WTC11 (cell line): ENCODE results near the gene VGF. TPM values are rescaled to one million over a fixed set of nuclear protein-coding genes. Genes with fewer than 3 reads are reported as not detected.

Source experiments
- ATAC-seq: fragments of 200-7000 bp; cut with Tn5 transposase; 2 replicates; pipeline ENCODE4 v1.10.0; 2021; ENCODE audit warnings: mild to moderate bottlenecking, moderate library complexity
- CTCF ChIA-PET: fragments of 300-600 bp; sonication (Branson Sonifier 250); formaldehyde crosslinking; loops from one replicate; lab custom pipeline; 2021; ENCODE audit warnings: antibody characterized with exemption; lab: Charles Lee
- POLR2A ChIA-PET: fragments of 350-600 bp; sonication (Branson Sonifier 250); formaldehyde crosslinking; loops from one replicate; lab custom pipeline; 2021; ENCODE audit warnings: antibody characterized with exemption; lab: Charles Lee
- DNase-seq: peaks from one replicate; pipeline ENCODE4 v3.0.0; 2021; ENCODE audit warnings: low spot score
- H3K27ac Mint-ChIP-seq: 2 replicates; pipeline ENCODE4 v1.8.0; 2021; ENCODE audit warnings: mixed read lengths
- H3K27me3 Mint-ChIP-seq: 2 replicates; pipeline ENCODE4 v1.8.0; 2021; ENCODE audit warnings: low read depth, mild to moderate bottlenecking, moderate library complexity, mixed read lengths
- H3K36me3 Mint-ChIP-seq: 2 replicates; pipeline ENCODE4 v1.8.0; 2021; ENCODE audit warnings: mixed read lengths
- H3K4me1 Mint-ChIP-seq: 2 replicates; pipeline ENCODE4 v1.8.0; 2022; ENCODE audit warnings: mixed read lengths
- H3K4me3 Mint-ChIP-seq: 2 replicates; pipeline ENCODE4 v1.8.0; 2021; ENCODE audit warnings: mild to moderate bottlenecking, moderate library complexity, mixed read lengths
- H3K9me3 Mint-ChIP-seq: 2 replicates; pipeline ENCODE4 v1.8.0; 2021; ENCODE audit warnings: mixed read lengths
- AR ChIP-seq: fragments of 250-450 bp; sonication (Bioruptor Pico); IDR thresholded peaks from 2 replicates; pipeline ENCODE4 v1.9.0; 2021; ENCODE audit warnings: mild to moderate bottlenecking
- CDX4 ChIP-seq: fragments of 250-450 bp; sonication (Bioruptor Pico); IDR thresholded peaks from 2 replicates; pipeline ENCODE4 v1.9.0; 2021; ENCODE audit warnings: moderate library complexity, mild to moderate bottlenecking, inconsistent platforms, borderline replicate concordance
- E2F4 ChIP-seq: sonication (generic); formaldehyde crosslinking; IDR thresholded peaks from 2 replicates; pipeline ENCODE4 v1.8.1; 2022; ENCODE audit warnings: low read depth, mild to moderate bottlenecking, moderate library complexity, missing genetic modification reagents, borderline replicate concordance
- E2F5 ChIP-seq: sonication (generic); formaldehyde crosslinking; IDR thresholded peaks from 2 replicates; pipeline ENCODE4 v1.8.1; 2022; ENCODE audit warnings: mild to moderate bottlenecking, moderate library complexity, missing genetic modification reagents
- ELF4 ChIP-seq: sonication (generic); formaldehyde crosslinking; IDR thresholded peaks from 2 replicates; pipeline ENCODE4 v1.8.1; 2022; ENCODE audit warnings: low read depth, mild to moderate bottlenecking, moderate library complexity, missing genetic modification reagents
- FOXP4 ChIP-seq: sonication (generic); formaldehyde crosslinking; IDR thresholded peaks from 2 replicates; pipeline ENCODE4 v1.8.0; 2022; ENCODE audit warnings: mild to moderate bottlenecking, missing genetic modification reagents
- GTF2I ChIP-seq: fragments of 250-450 bp; sonication (Bioruptor Pico); conservative IDR thresholded peaks from 2 replicates; pipeline ENCODE4 v1.4.0; 2021; ENCODE audit warnings: mild to moderate bottlenecking
- JUN ChIP-seq: sonication (generic); formaldehyde crosslinking; IDR thresholded peaks from 2 replicates; pipeline ENCODE4 v1.8.0; 2023; ENCODE audit warnings: mild to moderate bottlenecking, missing genetic modification reagents
- KAT7 ChIP-seq: sonication (generic); formaldehyde crosslinking; IDR thresholded peaks from 2 replicates; pipeline ENCODE4 v1.8.1; 2023; ENCODE audit warnings: missing genetic modification reagents, mild to moderate bottlenecking, borderline replicate concordance
- MYBL2 ChIP-seq: sonication (generic); formaldehyde crosslinking; IDR thresholded peaks from 2 replicates; pipeline ENCODE4 v1.8.1; 2023; ENCODE audit warnings: mild to moderate bottlenecking, moderate library complexity, missing genetic modification reagents
- NR2C2 ChIP-seq: sonication (generic); formaldehyde crosslinking; IDR thresholded peaks from 2 replicates; pipeline ENCODE4 v1.8.0; 2022; ENCODE audit warnings: mild to moderate bottlenecking, missing genetic modification reagents
- PREB ChIP-seq: sonication (generic); formaldehyde crosslinking; IDR thresholded peaks from 2 replicates; pipeline ENCODE4 v1.8.1; 2022; ENCODE audit warnings: mild to moderate bottlenecking, missing genetic modification reagents, moderate library complexity, borderline replicate concordance
- SMAD3 ChIP-seq: sonication (generic); formaldehyde crosslinking; IDR thresholded peaks from 2 replicates; pipeline ENCODE4 v1.8.0; 2022; ENCODE audit warnings: missing genetic modification reagents, mild to moderate bottlenecking, borderline replicate concordance
- SP1 ChIP-seq: sonication (generic); formaldehyde crosslinking; conservative IDR thresholded peaks from 2 replicates; pipeline ENCODE4 v1.8.1; 2022; ENCODE audit warnings: missing genetic modification reagents
- TEAD1 ChIP-seq: sonication (generic); formaldehyde crosslinking; IDR thresholded peaks from 2 replicates; pipeline ENCODE4 v1.8.0; 2022; ENCODE audit warnings: mild to moderate bottlenecking, missing genetic modification reagents
- ZNF232 ChIP-seq: sonication (generic); formaldehyde crosslinking; IDR thresholded peaks from 2 replicates; pipeline ENCODE4 v1.8.0; 2022; ENCODE audit warnings: mild to moderate bottlenecking, missing genetic modification reagents
- ZNF263 ChIP-seq: sonication (generic); formaldehyde crosslinking; IDR thresholded peaks from 2 replicates; pipeline ENCODE4 v1.8.1; 2022; ENCODE audit warnings: low read depth, mild to moderate bottlenecking, moderate library complexity, missing genetic modification reagents
- ZNF281 ChIP-seq: sonication (generic); formaldehyde crosslinking; IDR thresholded peaks from 2 replicates; pipeline ENCODE4 v1.8.0; 2023; ENCODE audit warnings: mild to moderate bottlenecking, missing genetic modification reagents
- ZNF423 ChIP-seq: fragments of 250-450 bp; sonication (Bioruptor Pico); IDR thresholded peaks from 2 replicates; pipeline ENCODE4 v2.1.2; 2022; ENCODE audit warnings: mild to moderate bottlenecking, moderate library complexity
- ZNF671 ChIP-seq: fragments of 250-450 bp; sonication (Bioruptor Pico); IDR thresholded peaks from 2 replicates; pipeline ENCODE4 v1.8.0; 2021; ENCODE audit warnings: mild to moderate bottlenecking
- ZSCAN18 ChIP-seq: fragments of 250-450 bp; sonication (Bioruptor Pico); IDR thresholded peaks from 2 replicates; pipeline ENCODE4 v2.1.2; 2022; ENCODE audit warnings: mild to moderate bottlenecking, moderate library complexity
- total RNA-seq: library from RNA; stranded (reverse); gene quantifications from 3 replicates; pipeline ENCODE4 v1.2.3, GENCODE V29; 2021

VGF gene
- total RNA-seq, 1 experiment from 2014 or later = 5.2 TPM

- POLR2A ChIA-PET = no interaction called here
- ATAC-seq = peak; percentile 1
- Mint-ChIP-seq H3K4me3 (peak overlapping the region; percentile 81), H3K4me1 (peaks cover 62% of the 10 kb centered on the region), H3K27ac (no peak overlapping the region), H3K27me3 (peaks cover 49% of the 10 kb centered on the region), H3K36me3 (peaks cover 2% of the 10 kb centered on the region; the same call in 1 of the 2 replicates), H3K9me3 (no peaks in the 10 kb centered on the region)
- peak; percentile 70 for DNase-seq
- CTCF ChIA-PET = interaction anchor here (0.6 to 9.0 kb wide), 12 partner anchors 7 to 269 kb away, joined by 3 to 103 read pairs (median 4); no protein-coding TSS in a partner anchor
- TF ChIP-seq ELF4 (0 out of 2 replicates have a peak, but pooled peaks have one; percentile 61), ZNF263 (peak; percentile 98), MYBL2 (CRISPR knock-in tag) (peak; percentile 13; the same call in 1 of the 2 replicates), ZNF423 (CRISPR knock-in tag) (no peak), FOXP4 (CRISPR knock-in tag) (peak; percentile 19; the same call in 1 of the 2 replicates), ZSCAN18 (CRISPR knock-in tag) (no peak), ZNF281 (CRISPR knock-in tag) (peak; percentile 65; the same call in 1 of the 2 replicates), ZNF671 (CRISPR knock-in tag) (no peak), PREB (CRISPR knock-in tag) (no peak), GTF2I (CRISPR knock-in tag) (no peak), TEAD1 (CRISPR knock-in tag) (no peak; the same call in 1 of the 2 replicates), CDX4 (no peak), E2F5 (0 out of 2 replicates have a peak, but pooled peaks have one; percentile 1), KAT7 (CRISPR knock-in tag) (peak; percentile 45; the same call in 1 of the 2 replicates), ZNF232 (CRISPR knock-in tag) (peak; percentile 68; the same call in 1 of the 2 replicates), JUN (CRISPR knock-in tag) (no peak), AR (no peak), SMAD3 (CRISPR knock-in tag) (0 out of 2 replicates have a peak, but pooled peaks have one; percentile 33), NR2C2 (CRISPR knock-in tag) (0 out of 2 replicates have a peak, but pooled peaks have one; percentile 29), E2F4 (CRISPR knock-in tag) (0 out of 2 replicates have a peak, but pooled peaks have one; percentile 9), SP1 (peak; percentile 63)
Observed at GRCh38 chr7:101163279-101164070, 1.9 kb downstream of the VGF start.
